ENCODE data around the gene TUBB6.

- TF ChIP-seq EZH2 (IDR thresholded peaks at IDR 0.05; ENCODE audit: low read depth, unreplicated experiment) = no peak
- TF ChIP-seq CTCF (conservative IDR thresholded peaks at IDR 0.05; ENCODE audit: low read depth in 2 of 2) = no peak
- no peak for TF ChIP-seq POLR2AphosphoS5 (IDR thresholded peaks at IDR 0.05; ENCODE audit: low read depth)
- no peak for TF ChIP-seq REST (IDR thresholded peaks at IDR 0.05; ENCODE audit: unreplicated experiment)
- no peak for TF ChIP-seq CREB1 (CRISPR knock-in tag; IDR thresholded peaks at IDR 0.05; ENCODE audit: low read depth)
- no peak for TF ChIP-seq ZNF114 (CRISPR knock-in tag; IDR thresholded peaks at IDR 0.05)
- TF ChIP-seq NANOG (IDR thresholded peaks at IDR 0.05; ENCODE audit: borderline replicate concordance) = no peak
- TF ChIP-seq JUNB (IDR thresholded peaks at IDR 0.05; ENCODE audit: unreplicated experiment) = no peak
- TF ChIP-seq EZH2phosphoT487 (IDR thresholded peaks at IDR 0.05; ENCODE audit: unreplicated experiment) = no peak
- no peak for TF ChIP-seq ZNF331 (CRISPR knock-in tag; IDR thresholded peaks at IDR 0.05; ENCODE audit: low read depth)
- TF ChIP-seq ZNF462 (CRISPR knock-in tag; IDR thresholded peaks at IDR 0.05) = no peak
- no peak for TF ChIP-seq STAT1 (IDR thresholded peaks at IDR 0.05; ENCODE audit: unreplicated experiment)
- TF ChIP-seq ETS1 (IDR thresholded peaks at IDR 0.05) = no peak
These were observed 34.6 kb downstream of the TUBB6 start for GRCh38 chr18:12342661-12343060.
